Body of pancreas (tissue), 4 donors: Measurements from ENCODE around the gene TMEM168.

ENCODE experiments used
- POLR2A ChIP-seq, 3 donors: fragments of 450-650 bp; IDR thresholded peaks; one replicate each; pipeline ENCODE4 v1.6.1; 2016; ENCODE audit warnings: antibody characterized with exemption in 3 of 3, mild to moderate bottlenecking in 2 of 3
- TF ChIP-seq, protein P1 (sequence below), 7 experiments: fragments of 450-650 bp in 4 of 7; fragments of 200-600 bp in 3 of 7; sonication (generic) in 3 of 7; IDR thresholded peaks; one replicate each; pipeline ENCODE4 v1.5.1; 2016 to 2019; ENCODE audit warnings: antibody characterized with exemption in 7 of 7

- TF ChIP-seq, protein P1, sequence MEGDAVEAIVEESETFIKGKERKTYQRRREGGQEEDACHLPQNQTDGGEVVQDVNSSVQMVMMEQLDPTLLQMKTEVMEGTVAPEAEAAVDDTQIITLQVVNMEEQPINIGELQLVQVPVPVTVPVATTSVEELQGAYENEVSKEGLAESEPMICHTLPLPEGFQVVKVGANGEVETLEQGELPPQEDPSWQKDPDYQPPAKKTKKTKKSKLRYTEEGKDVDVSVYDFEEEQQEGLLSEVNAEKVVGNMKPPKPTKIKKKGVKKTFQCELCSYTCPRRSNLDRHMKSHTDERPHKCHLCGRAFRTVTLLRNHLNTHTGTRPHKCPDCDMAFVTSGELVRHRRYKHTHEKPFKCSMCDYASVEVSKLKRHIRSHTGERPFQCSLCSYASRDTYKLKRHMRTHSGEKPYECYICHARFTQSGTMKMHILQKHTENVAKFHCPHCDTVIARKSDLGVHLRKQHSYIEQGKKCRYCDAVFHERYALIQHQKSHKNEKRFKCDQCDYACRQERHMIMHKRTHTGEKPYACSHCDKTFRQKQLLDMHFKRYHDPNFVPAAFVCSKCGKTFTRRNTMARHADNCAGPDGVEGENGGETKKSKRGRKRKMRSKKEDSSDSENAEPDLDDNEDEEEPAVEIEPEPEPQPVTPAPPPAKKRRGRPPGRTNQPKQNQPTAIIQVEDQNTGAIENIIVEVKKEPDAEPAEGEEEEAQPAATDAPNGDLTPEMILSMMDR (IDR thresholded peaks at IDR 0.05), result no peak
- no peak for TF ChIP-seq POLR2A (IDR thresholded peaks at IDR 0.05)
Measured at GRCh38 chr7:112765105-112765504, 25.1 kb downstream of the TMEM168 start.
